Mammary epithelial cell (primary cell): ENCODE results near the gene OR8S1.
"Not testable (repeated sequence)": the region's sequence is repeated elsewhere in the genome, so short reads cannot be mapped to it uniquely, and the experiment has no call there.

Experiments used
- CTCF ChIP-seq, 2 donors: IDR thresholded peaks in 1 of 2; conservative IDR thresholded peaks in 1 of 2; 2 replicates each; pipeline ENCODE4 v1.5.1; 2011 to 2012; ENCODE audit warnings: inconsistent platforms in 2 of 2, low read length in 2 of 2, mild to moderate bottlenecking in 2 of 2, control low read depth in 1 of 2, low read depth in 1 of 2; ENCODE audit not compliant: insufficient read depth in 1 of 2; ENCODE audit errors: extremely low read depth in 1 of 2
- EZH2 ChIP-seq: IDR thresholded peaks from 2 replicates; pipeline ENCODE4 v1.6.1; 2012; ENCODE audit warnings: low read length, inconsistent platforms, borderline replicate concordance

GRCh38 chr12:48506836-48507235, 18.6 kb upstream of the OR8S1 start:
- not testable (repeated sequence) for TF ChIP-seq CTCF (conservative IDR thresholded peaks at IDR 0.05 in 1 of 2, IDR thresholded peaks at IDR 0.05 in 1 of 2; ENCODE audit: extremely low read depth in 1 of 2, insufficient read depth in 1 of 2, low read depth in 1 of 2, low read length in 2 of 2); EZH2
